Naive B cell (primary cell): ENCODE data around the gene PANX2. TPM values are rescaled to one million over a fixed set of nuclear protein-coding genes. Genes with fewer than 3 reads are reported as not detected.

Experiments
- ATAC-seq, 2 donors: fragments of 150-1000 bp; cut with Tn5 transposase; 2 replicates each; pipeline ENCODE4 v1.10.0; 2021; ENCODE audit warnings: low read depth in 2 of 2, mild to moderate bottlenecking in 2 of 2, moderate library complexity in 2 of 2
- DNase-seq: peaks from one replicate; pipeline ENCODE4 v3.0.0; 2022
- H3K27ac Mint-ChIP-seq, 6 donors: one replicate each; pipeline ENCODE4 v1.8.0; 2020 to 2022; ENCODE audit warnings: mild to moderate bottlenecking in 6 of 6, mixed read lengths in 6 of 6, moderate library complexity in 5 of 6, inconsistent platforms in 2 of 6
- H3K27me3 Mint-ChIP-seq, 3 donors: one replicate each; pipeline ENCODE4 v1.8.0; 2021 to 2022; ENCODE audit warnings: mixed read lengths in 3 of 3, mild to moderate bottlenecking in 1 of 3
- H3K36me3 Mint-ChIP-seq, 2 donors: one replicate each; pipeline ENCODE4 v1.8.0; 2020 to 2022; ENCODE audit warnings: mixed read lengths in 2 of 2, inconsistent platforms in 1 of 2, mild to moderate bottlenecking in 1 of 2
- H3K4me1 Mint-ChIP-seq, 3 donors: one replicate each; pipeline ENCODE4 v1.8.0; 2020 to 2022; ENCODE audit warnings: mixed read lengths in 3 of 3, inconsistent platforms in 1 of 3, mild to moderate bottlenecking in 1 of 3, moderate library complexity in 1 of 3
- H3K4me3 Mint-ChIP-seq, 8 donors: one replicate each; pipeline ENCODE4 v1.8.0; 2020 to 2022; ENCODE audit warnings: mild to moderate bottlenecking in 8 of 8, mixed read lengths in 8 of 8, moderate library complexity in 8 of 8, inconsistent platforms in 2 of 8
- H3K9me3 Mint-ChIP-seq, 7 donors: one replicate each; pipeline ENCODE4 v1.8.0; 2020 to 2022; ENCODE audit warnings: mixed read lengths in 7 of 7, mild to moderate bottlenecking in 5 of 7, inconsistent platforms in 2 of 7, moderate library complexity in 1 of 7
- polyA plus RNA-seq, 6 donors: library from polyadenylated mRNA; unstranded; fragments of 300-500 nt; fragmentation: Illumina TruSeq; gene quantifications; one replicate each; pipeline ENCODE4 v1.2.3, GENCODE V29; 2021; ENCODE audit warnings: low read depth in 6 of 6

Gene PANX2
- polyA plus RNA-seq, 6 donors from 2014 or later, result 0.08 TPM; not detected in 5

DNA sequence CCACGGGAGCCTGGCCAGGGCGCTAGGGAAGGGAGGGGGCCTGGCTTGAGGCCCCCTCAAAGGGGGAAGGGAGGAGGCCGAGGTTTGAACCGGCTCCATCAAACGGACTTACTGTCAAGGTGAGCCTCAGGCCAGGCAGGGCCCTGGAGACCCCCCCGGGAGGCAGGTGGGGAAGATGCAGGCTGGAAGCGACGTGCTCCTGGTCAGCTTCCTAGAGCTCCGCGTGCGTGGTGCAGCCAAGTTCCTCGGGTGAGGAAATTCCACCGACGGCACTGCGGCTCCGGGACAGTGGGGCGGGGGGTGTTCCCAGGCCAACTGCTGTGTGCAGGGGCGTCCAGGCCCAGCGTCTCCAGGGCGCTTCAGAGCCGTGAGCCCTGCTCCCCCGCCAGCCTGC is 7.9 kb downstream of the PANX2 start:
- Mint-ChIP-seq H3K27ac (no peak overlapping the region), H3K36me3 (no peaks in the 10 kb centered on the region), H3K27me3 (peaks cover 5 to 14% (median 11%) of the 10 kb centered on the region in 3 donors), H3K4me1 (peaks cover 14 to 21% (median 17%) of the 10 kb centered on the region in 3 donors), H3K4me3 (no peak overlapping the region), H3K9me3 (no peaks in the 10 kb centered on the region)
- no peak for ATAC-seq
- no peak for DNase-seq

DNA sequence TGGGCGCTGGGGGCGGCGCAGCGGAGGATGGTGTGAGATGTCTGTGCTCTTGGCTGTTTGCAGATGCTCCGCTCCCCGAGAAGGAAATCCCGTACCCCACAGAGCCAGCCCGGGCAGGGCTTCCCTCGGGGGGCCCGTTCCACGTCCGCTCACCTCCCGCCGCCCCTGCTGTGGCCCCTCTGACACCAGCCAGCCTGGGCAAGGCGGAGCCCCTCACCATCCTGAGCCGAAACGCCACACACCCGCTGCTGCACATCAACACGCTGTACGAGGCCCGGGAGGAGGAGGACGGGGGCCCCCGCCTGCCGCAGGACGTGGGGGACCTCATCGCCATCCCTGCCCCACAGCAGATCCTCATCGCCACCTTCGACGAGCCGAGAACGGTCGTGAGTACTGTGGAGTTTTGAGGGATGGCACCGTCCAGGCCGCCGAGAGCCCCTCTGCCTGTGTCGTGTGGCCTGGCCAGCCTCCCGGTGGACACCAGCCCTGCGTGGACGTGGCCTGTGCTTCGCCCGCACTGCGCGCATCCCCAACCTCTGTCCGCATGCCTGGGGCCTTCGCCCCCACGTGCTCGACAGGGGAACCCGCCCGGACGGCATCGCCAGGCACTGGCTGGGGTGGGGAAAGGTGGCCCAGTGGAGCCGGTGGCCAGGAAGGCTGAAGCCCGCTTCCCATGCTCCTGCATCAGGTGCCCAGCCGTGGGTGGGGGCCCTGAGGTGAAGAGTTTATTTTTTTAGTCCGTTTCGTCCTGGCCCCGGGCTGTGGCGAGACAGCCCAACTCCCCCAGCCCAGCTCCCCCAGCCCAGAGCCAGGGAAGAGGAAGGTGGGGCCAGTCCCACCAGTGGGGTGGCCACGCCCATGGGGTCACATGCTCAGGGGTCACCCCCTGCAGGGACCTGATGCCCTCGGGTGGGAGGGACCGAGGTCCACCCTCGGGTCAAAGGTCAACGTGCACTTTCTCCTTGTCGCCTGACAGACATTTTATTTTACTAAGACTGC is 8.6 kb downstream of the PANX2 start:
- Mint-ChIP-seq H3K4me3 (peak overlapping the region in 4 of 8 donors; percentile 34 to 71 (median 67)), H3K36me3 (no peaks in the 10 kb centered on the region), H3K4me1 (peaks cover 10 to 19% (median 18%) of the 10 kb centered on the region in 3 donors), H3K9me3 (no peaks in the 10 kb centered on the region), H3K27ac (no peak overlapping the region), H3K27me3 (peaks cover 5 to 19% (median 11%) of the 10 kb centered on the region in 3 donors)
- ATAC-seq, result no peak
- no peak for DNase-seq

DNA sequence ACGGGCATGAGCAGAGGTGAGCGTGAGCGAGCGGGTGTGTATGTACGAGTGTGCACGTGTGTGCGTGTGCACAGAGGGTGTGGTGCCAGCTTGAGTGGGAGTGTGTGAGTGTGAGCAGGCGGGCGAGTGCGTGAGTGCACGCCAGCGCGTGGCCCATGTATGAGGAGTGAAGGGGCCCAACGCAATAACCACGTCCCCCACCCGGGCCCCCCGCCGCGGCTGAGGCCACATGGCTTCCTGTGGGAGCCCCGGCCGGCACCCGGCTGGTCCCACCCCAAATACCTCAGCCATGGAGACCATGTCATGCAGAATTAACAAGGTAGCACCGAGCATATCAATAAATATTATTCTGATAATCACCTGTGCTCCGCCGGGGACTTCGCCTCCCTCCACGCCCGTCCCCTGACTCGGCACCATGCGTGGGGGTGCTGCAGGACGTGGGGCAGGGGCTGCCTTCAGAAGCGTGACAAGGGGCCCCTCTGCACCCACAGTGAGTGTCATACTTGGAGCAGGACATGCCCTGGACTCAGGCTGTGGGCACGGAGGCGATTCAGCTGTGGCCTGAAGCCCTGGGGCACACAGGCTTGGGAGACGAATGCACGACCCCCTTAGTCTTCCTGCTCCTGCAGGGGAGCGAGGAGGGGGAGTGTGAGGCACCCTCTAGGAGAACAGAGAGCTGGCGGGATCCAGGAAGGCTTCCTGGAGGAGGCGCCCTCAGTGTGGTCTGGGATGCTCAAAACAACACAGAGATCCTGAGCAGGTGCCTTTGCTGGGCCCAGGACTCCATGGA is 9.6 kb downstream of the PANX2 start:
- H3K36me3 Mint-ChIP-seq, result no peaks in the 10 kb centered on the region
- H3K4me1 Mint-ChIP-seq, result peaks cover 14 to 25% (median 15%) of the 10 kb centered on the region in 3 donors
- peak overlapping the region in 3 of 6 donors; percentile 6 to 77 (median 33) for H3K27ac Mint-ChIP-seq
- no peak for DNase-seq
- ATAC-seq, result no peak
- H3K9me3 Mint-ChIP-seq, result no peaks in the 10 kb centered on the region
- peak overlapping the region in 4 of 8 donors; percentile 34 to 71 (median 67) for H3K4me3 Mint-ChIP-seq
- H3K27me3 Mint-ChIP-seq, result peaks cover 5 to 24% (median 11%) of the 10 kb centered on the region in 3 donors

GRCh38 chr22:50180727-50181521 is 10.4 kb downstream of the PANX2 start:
- Mint-ChIP-seq H3K9me3 (no peaks in the 10 kb centered on the region), H3K36me3 (no peaks in the 10 kb centered on the region), H3K27me3 (peaks cover 5 to 24% (median 11%) of the 10 kb centered on the region in 3 donors), H3K4me1 (peaks cover 12 to 23% (median 14%) of the 10 kb centered on the region in 3 donors), H3K4me3 (no peak overlapping the region), H3K27ac (no peak overlapping the region)
- ATAC-seq, result no peak
- no peak for DNase-seq

- Mint-ChIP-seq H3K27me3 (peaks cover 5 to 19% (median 11%) of the 10 kb centered on the region in 3 donors), H3K27ac (no peak overlapping the region), H3K36me3 (no peaks in the 10 kb centered on the region), H3K9me3 (no peaks in the 10 kb centered on the region), H3K4me1 (peaks cover 20 to 21% (median 20%) of the 10 kb centered on the region in 3 donors), H3K4me3 (peak overlapping the region in 2 of 8 donors; percentile 44 to 62)
- DNase-seq (no peak), ATAC-seq (no peak)
Observed at GRCh38 chr22:50182176-50183081, 11.9 kb downstream of the PANX2 start.

GRCh38 chr22:50183141-50183971 is 12.8 kb downstream of the PANX2 start:
- no peaks in the 10 kb centered on the region for H3K36me3 Mint-ChIP-seq
- H3K4me1 Mint-ChIP-seq, result peaks cover 23 to 27% (median 25%) of the 10 kb centered on the region in 3 donors
- DNase-seq, result no peak
- peaks cover 5 to 17% (median 11%) of the 10 kb centered on the region in 3 donors for H3K27me3 Mint-ChIP-seq
- no peak for ATAC-seq
- H3K4me3 Mint-ChIP-seq, result peak overlapping the region in 6 of 8 donors; percentile 16 to 84 (median 66)
- H3K27ac Mint-ChIP-seq, result peak overlapping the region in 2 of 6 donors; percentile 84 to 89
- no peaks in the 10 kb centered on the region for H3K9me3 Mint-ChIP-seq

- peaks cover 5 to 17% (median 11%) of the 10 kb centered on the region in 3 donors for H3K27me3 Mint-ChIP-seq
- DNase-seq, result no peak
- ATAC-seq, result no peak
- H3K36me3 Mint-ChIP-seq, result no peaks in the 10 kb centered on the region
- H3K4me1 Mint-ChIP-seq, result peaks cover 27 to 35% (median 32%) of the 10 kb centered on the region in 3 donors
- peak overlapping the region; percentile 68 to 87 (median 81) for H3K4me3 Mint-ChIP-seq
- no peaks in the 10 kb centered on the region for H3K9me3 Mint-ChIP-seq
- H3K27ac Mint-ChIP-seq, result peak overlapping the region in 3 of 6 donors; percentile 51 to 84 (median 81)
Observed at GRCh38 chr22:50184004-50184901, 13.7 kb downstream of the PANX2 start.

GRCh38 chr22:50184902-50185374 is 14.4 kb downstream of the PANX2 start:
- Mint-ChIP-seq H3K4me3 (peak overlapping the region; percentile 68 to 90 (median 84)), H3K27me3 (peaks cover under 1 to 12% (median 5%) of the 10 kb centered on the region in 3 donors), H3K9me3 (no peaks in the 10 kb centered on the region), H3K27ac (peak overlapping the region in 1 of 6 donors; percentile 100), H3K4me1 (peaks cover 28 to 38% (median 34%) of the 10 kb centered on the region in 3 donors), H3K36me3 (no peaks in the 10 kb centered on the region)
- no peak for ATAC-seq
- no peak for DNase-seq

DNA sequence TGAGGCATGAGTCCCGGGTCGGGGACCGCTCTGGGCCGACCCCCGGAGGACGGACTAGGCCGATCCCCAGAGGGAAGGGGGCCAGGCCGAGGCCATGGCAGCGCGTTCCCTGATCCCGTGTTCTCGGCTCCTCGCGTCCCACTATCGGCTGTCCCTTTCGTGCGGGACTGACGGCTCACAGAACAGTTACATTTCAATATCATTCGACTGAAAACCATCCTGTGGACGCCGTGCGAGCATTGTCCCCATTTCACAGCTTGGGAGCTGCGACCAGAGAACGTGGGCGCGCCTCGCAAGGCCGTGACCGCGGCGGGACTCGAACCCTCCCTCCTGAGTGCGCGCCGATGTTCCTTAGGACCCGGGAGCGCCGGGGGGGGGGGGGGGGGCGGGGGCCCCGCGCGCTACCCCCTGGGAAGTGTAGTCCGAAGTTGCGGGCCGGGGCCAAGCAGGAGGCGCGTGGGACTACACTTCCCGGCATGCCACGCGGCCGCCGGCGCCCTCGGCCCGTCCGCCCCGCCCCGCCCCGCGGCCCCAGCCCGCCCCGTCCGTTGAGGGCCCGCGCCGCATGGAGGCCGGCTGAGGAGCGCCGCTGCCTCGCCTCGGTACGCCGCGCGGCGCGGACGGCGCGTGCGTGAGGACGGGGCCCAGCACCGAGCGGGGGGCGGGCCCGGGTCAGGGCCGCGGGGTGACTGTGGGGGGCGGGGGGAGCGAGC is 15.0 kb downstream of the PANX2 start, which contains the start of gene TRABD:
TSS of gene TRABD (plus strand) at position 539 of the 713 bp plus-strand sequence. CDS start 7,148 bp downstream, outside the sequence.
- peak; percentile 43 to 55 for ATAC-seq
- DNase-seq, result peak; percentile 85
- Mint-ChIP-seq H3K4me1 (peaks cover 25 to 35% (median 34%) of the 10 kb centered on the region in 3 donors), H3K4me3 (peak within 1 kb of the TSS; percentile 84 to 97 (median 94)), H3K36me3 (no peaks in the 10 kb centered on the region), H3K27ac (peak within 1 kb of the TSS; percentile 95 to 100 (median 97)), H3K27me3 (peaks cover 0 to 11% (median 0%) of the 10 kb centered on the region in 3 donors), H3K9me3 (no peaks in the 10 kb centered on the region)
